Lower lobe of right lung (tissue), 2 donors: ENCODE results near the gene MYRIP. TPM values are rescaled to one million over a fixed set of nuclear protein-coding genes. Genes with fewer than 3 reads are reported as not detected.

Experiments
- ATAC-seq, 2 donors: fragments of 200-7000 bp; cut with Tn5 transposase; one replicate each; pipeline ENCODE4 v1.9.1; 2020 to 2022; ENCODE audit warnings: mild to moderate bottlenecking in 2 of 2, moderate library complexity in 2 of 2
- DNase-seq: peaks from one replicate; pipeline ENCODE4 v3.0.0-alpha.2; 2020
- H3K27ac ChIP-seq: fragments of 200-600 bp; one replicate; pipeline ENCODE4 v1.8.0; 2022
- H3K27me3 ChIP-seq: fragments of 200-600 bp; one replicate; pipeline ENCODE4 v1.8.0; 2022; ENCODE audit warnings: low read depth
- H3K36me3 ChIP-seq: fragments of 200-600 bp; one replicate; pipeline ENCODE4 v1.8.0; 2022; ENCODE audit warnings: mild to moderate bottlenecking
- H3K4me1 ChIP-seq: fragments of 200-600 bp; one replicate; pipeline ENCODE4 v1.8.0; 2022
- H3K4me3 ChIP-seq: fragments of 200-600 bp; one replicate; pipeline ENCODE4 v1.8.0; 2022; ENCODE audit warnings: mild to moderate bottlenecking
- H3K9me3 ChIP-seq: fragments of 200-600 bp; one replicate; pipeline ENCODE4 v1.8.0; 2022
- intact Hi-C: fragments of 100-400 bp; cut with DNase I; formaldehyde crosslinking; loops from one replicate; pipeline ENCODE4 v1.11.0; 2022
- total RNA-seq: library from RNA; stranded (reverse); fragmentation: NEBNext Ultra II Directional; extraction: Animal tissue kit (Norgen Biotek cat#: 25700); gene quantifications from one replicate; pipeline ENCODE4 v1.2.1, GENCODE V29; 2021
- TF ChIP-seq, protein P1 (sequence below): fragments of 200-600 bp; IDR thresholded peaks from one replicate; pipeline ENCODE4 v1.8.0; 2022; ENCODE audit warnings: antibody characterized with exemption, mild to moderate bottlenecking
- donor health status: DM: no; HTN: yes; CAD: no; lungs with severe emphysema.

The MYRIP gene
- total RNA-seq, 1 donor from 2014 or later, result 1.8 TPM

DNA sequence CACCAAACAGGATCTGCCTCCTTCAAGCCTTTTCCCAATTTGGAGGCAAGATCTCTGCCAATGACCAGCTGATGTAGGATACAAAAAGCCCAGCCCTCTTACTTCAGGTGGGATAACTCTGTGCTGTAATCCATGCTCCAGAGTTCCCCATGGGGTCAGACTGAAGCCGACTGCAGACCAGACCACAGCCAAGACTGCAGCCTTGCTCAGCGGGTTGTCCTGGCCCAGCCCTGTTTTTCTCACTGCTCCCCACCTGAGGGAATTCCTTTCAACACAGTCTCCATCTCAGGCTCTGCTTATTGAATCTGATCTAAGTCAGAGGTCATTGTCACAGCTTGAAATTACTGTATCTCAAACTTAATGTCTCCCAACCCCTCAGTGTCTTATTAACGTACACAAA is 207.0 kb downstream of the MYRIP start:
- intact Hi-C loops, result no loop called here
- TF ChIP-seq, protein P1, sequence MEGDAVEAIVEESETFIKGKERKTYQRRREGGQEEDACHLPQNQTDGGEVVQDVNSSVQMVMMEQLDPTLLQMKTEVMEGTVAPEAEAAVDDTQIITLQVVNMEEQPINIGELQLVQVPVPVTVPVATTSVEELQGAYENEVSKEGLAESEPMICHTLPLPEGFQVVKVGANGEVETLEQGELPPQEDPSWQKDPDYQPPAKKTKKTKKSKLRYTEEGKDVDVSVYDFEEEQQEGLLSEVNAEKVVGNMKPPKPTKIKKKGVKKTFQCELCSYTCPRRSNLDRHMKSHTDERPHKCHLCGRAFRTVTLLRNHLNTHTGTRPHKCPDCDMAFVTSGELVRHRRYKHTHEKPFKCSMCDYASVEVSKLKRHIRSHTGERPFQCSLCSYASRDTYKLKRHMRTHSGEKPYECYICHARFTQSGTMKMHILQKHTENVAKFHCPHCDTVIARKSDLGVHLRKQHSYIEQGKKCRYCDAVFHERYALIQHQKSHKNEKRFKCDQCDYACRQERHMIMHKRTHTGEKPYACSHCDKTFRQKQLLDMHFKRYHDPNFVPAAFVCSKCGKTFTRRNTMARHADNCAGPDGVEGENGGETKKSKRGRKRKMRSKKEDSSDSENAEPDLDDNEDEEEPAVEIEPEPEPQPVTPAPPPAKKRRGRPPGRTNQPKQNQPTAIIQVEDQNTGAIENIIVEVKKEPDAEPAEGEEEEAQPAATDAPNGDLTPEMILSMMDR, result no peak
- no peaks in the 10 kb centered on the region for H3K36me3 ChIP-seq
- H3K4me3 ChIP-seq, result no peak overlapping the region
- H3K27ac ChIP-seq, result no peak overlapping the region
- DNase-seq (no peak), ATAC-seq (no peak)
- no peaks in the 10 kb centered on the region for H3K4me1 ChIP-seq
- H3K9me3 ChIP-seq, result no peaks in the 10 kb centered on the region
- no peaks in the 10 kb centered on the region for H3K27me3 ChIP-seq

DNA sequence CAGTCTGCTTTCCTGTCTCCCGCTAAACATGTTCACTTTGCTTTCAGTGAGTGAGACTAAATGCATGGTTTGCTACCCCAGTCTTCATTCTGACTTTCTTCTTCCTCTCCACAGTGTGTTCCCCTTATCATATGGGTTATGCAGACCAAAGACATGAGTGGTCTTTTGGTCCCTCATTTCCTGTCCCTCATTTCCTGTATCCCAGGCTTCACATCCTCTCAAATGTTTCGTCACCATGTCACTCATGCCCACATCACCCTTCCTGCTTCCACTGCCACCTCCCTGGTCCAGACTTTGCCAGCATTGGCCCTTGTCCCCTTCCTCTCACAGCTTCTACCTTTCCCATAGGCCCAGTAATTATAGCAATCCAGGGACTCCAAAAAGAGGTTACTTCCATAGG is 209.0 kb downstream of the MYRIP start:
- Histone ChIP-seq H3K4me3 (no peak overlapping the region), H3K27me3 (no peaks in the 10 kb centered on the region), H3K9me3 (no peaks in the 10 kb centered on the region), H3K27ac (no peak overlapping the region), H3K4me1 (no peaks in the 10 kb centered on the region), H3K36me3 (no peaks in the 10 kb centered on the region)
- intact Hi-C loops, result no loop called here
- ATAC-seq, result no peak
- DNase-seq, result no peak
- TF ChIP-seq, protein P1, result no peak

DNA sequence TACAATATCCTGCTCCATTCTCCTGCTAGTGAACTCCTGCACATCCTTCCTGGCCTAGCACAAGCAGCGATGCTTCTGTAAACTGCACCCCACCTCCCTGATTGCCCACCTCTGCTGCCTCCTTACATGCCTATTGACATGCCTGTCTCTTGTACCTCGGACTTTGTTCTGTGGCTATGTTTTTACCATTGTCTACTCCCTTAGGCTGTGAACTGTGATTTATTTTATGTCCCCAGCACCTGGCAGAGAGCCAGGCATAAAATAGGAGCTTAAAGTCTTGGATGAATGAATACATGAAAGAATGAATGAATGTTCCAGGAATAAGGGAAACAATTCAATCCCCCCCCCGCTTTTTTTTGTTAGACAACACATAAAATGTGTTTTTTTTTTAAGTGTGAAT is 210.0 kb downstream of the MYRIP start:
- no peak overlapping the region for H3K27ac ChIP-seq
- no peaks in the 10 kb centered on the region for H3K4me1 ChIP-seq
- TF ChIP-seq, protein P1, result no peak
- H3K27me3 ChIP-seq, result no peaks in the 10 kb centered on the region
- H3K36me3 ChIP-seq, result no peaks in the 10 kb centered on the region
- H3K4me3 ChIP-seq, result no peak overlapping the region
- intact Hi-C loops, result no loop called here
- no peak for ATAC-seq
- DNase-seq, result no peak
- H3K9me3 ChIP-seq, result no peaks in the 10 kb centered on the region

DNA sequence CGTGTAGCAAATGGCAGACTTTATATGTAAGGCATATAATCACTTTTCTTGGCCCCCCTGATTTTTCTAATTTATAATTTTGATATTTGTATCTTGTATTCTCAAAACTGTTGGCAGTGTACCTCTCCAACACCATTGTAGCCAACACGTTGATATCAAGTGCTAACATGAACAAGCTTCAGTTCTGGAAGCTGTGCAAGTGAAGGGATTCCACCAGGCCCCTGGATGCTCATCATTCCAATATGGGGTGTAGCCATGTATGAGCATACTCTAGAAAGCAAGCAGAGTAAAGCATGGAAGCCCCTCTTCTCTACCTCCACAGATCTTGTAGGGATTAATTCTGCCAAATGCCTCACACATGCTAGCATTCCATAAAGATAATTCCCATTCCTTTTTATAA is 211.3 kb downstream of the MYRIP start:
- Histone ChIP-seq H3K36me3 (no peaks in the 10 kb centered on the region), H3K4me3 (no peak overlapping the region), H3K27me3 (no peaks in the 10 kb centered on the region), H3K9me3 (peaks cover 7% of the 10 kb centered on the region), H3K27ac (no peak overlapping the region), H3K4me1 (no peaks in the 10 kb centered on the region)
- intact Hi-C loops, result no loop called here
- TF ChIP-seq, protein P1, result no peak
- ATAC-seq, result no peak
- DNase-seq, result no peak

DNA sequence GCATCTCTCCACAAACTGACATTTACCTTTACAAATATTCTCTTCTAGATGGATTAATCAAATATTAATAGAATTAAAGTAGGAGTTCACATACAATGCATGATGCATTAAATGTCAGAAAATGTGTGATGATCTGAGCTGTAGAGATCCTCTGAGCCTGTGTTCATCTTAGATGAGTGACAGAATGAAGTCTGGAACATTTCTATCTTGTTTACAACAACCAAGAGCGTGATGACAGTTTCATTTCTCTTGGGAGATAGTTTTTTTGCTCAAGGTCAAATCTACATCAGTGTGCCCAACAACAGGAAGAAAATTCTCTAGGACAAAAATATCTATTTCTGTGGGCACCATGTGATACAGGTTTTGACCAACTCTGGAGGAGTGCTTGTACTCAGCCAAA is 211.9 kb downstream of the MYRIP start:
- ATAC-seq, result no peak
- TF ChIP-seq, protein P1, result no peak
- intact Hi-C loops, result no loop called here
- H3K36me3 ChIP-seq, result no peaks in the 10 kb centered on the region
- no peak for DNase-seq
- H3K9me3 ChIP-seq, result peaks cover 7% of the 10 kb centered on the region
- no peaks in the 10 kb centered on the region for H3K27me3 ChIP-seq
- H3K27ac ChIP-seq, result no peak overlapping the region
- H3K4me3 ChIP-seq, result no peak overlapping the region
- no peaks in the 10 kb centered on the region for H3K4me1 ChIP-seq

DNA sequence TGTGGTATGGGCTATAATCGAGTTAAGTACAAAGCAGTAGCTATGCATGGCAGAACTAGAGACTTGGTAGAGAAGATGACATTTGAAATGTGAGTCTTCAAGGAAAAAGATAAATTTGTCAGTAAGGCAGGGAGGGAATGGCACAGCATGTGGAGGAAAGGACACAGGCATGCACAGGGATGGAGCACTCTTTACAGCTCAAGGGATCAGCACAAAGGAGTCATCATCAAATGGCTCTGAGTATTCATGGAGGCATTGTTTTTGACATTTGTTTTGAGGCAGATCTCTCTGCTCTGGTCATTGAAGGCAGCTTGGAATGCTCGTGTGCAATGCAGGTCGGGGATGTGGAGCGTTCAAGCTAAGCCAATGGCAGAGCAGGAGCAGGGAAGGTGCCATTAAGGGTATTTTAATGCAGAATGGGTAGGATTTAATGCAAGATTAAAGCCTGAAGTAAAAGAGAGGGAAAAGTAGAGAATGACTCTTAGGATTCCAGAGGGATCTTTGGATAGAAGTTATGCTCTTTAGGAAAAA is 213.0 kb downstream of the MYRIP start:
- Histone ChIP-seq H3K27ac (no peak overlapping the region), H3K4me3 (no peak overlapping the region), H3K9me3 (peaks cover 7% of the 10 kb centered on the region), H3K36me3 (no peaks in the 10 kb centered on the region), H3K27me3 (no peaks in the 10 kb centered on the region), H3K4me1 (no peaks in the 10 kb centered on the region)
- ATAC-seq (no peak), DNase-seq (no peak)
- TF ChIP-seq, protein P1, result no peak
- intact Hi-C loops, result no loop called here
